GM12878 (cell line): ENCODE measurements around the gene MFAP1. TPM values are rescaled to one million over a fixed set of nuclear protein-coding genes. Genes with fewer than 3 reads are reported as not detected.

Experiments used
- ATAC-seq: fragments of 200-7000 bp; cut with Tn5 transposase; 3 replicates; pipeline ENCODE4 v1.9.1; 2020; ENCODE audit warnings: mild to moderate bottlenecking, moderate library complexity
- BruUV-seq: library from RNA; stranded (reverse); fragments of 400-500 nt; replicated peaks from 2 replicates; lab custom pipeline; 2021; lab: Mats Ljungman, UMichigan
- CTCF ChIA-PET: fragments of 300-600 bp; sonication (Branson Sonifier 250); formaldehyde crosslinking; extraction: SDS; loops from one replicate; lab custom pipeline; 2021; ENCODE audit warnings: inconsistent platforms; lab: Yijun Ruan, JAX
- POLR2A ChIA-PET: fragments of 350-600 bp; formaldehyde crosslinking; extraction: SDS; loops from one replicate; lab custom pipeline; 2021; ENCODE audit warnings: inconsistent platforms; lab: Charles Lee
- RAD21 ChIA-PET: fragments of 300-600 bp; sonication (Branson Sonifier 250); formaldehyde crosslinking; loops from one replicate; lab custom pipeline; 2023; ENCODE audit warnings: antibody characterized with exemption; ENCODE audit not compliant: unreplicated experiment; lab: Charles Lee
- SMC1A ChIA-PET: fragments of 300-600 bp; sonication (Branson Sonifier 250); formaldehyde crosslinking; loops from one replicate; lab custom pipeline; 2023; ENCODE audit not compliant: unreplicated experiment, uncharacterized antibody; lab: Charles Lee
- DNase-seq: peaks from one replicate; pipeline ENCODE4 v3.0.0-alpha.2; 2011; ENCODE audit warnings: low read depth, low spot score
- FAIRE-seq: peaks from 3 replicates; lab custom pipeline; 2011; peaks lifted over from hg19 to GRCh38; lab: Jason Lieb, UNC
- H2AFZ ChIP-seq: 2 replicates; pipeline ENCODE4 v1.6.0; 2011; ENCODE audit warnings: low read depth, low read length, control low read depth; ENCODE audit not compliant: control insufficient read depth
- H3K27ac ChIP-seq: 2 replicates; pipeline ENCODE4 v1.5.1; 2011; ENCODE audit warnings: control low read depth; ENCODE audit not compliant: control insufficient read depth, insufficient read depth
- H3K27me3 ChIP-seq, 2 experiments: replicated peaks in 1 of 2; 2 replicates each; pipeline versions ENCODE4 v1.6.0 to v1.6.1; 2011; ENCODE audit warnings: low read length in 1 of 2; ENCODE audit not compliant: control insufficient read depth in 2 of 2, insufficient read depth in 2 of 2
- H3K36me3 ChIP-seq, 2 experiments: 2 replicates each; pipeline ENCODE4 v1.5.1; 2011; ENCODE audit warnings: low read length in 1 of 2; ENCODE audit not compliant: control insufficient read depth in 2 of 2, insufficient read depth in 2 of 2
- H3K4me1 ChIP-seq: 2 replicates; pipeline ENCODE4 v1.6.1; 2011; ENCODE audit warnings: mild to moderate bottlenecking, low read length, moderate library complexity, mixed read lengths; ENCODE audit not compliant: control insufficient read depth, insufficient read depth
- H3K4me2 ChIP-seq: 2 replicates; pipeline ENCODE4 v1.6.0; 2011; ENCODE audit warnings: control low read depth; ENCODE audit not compliant: control insufficient read depth, insufficient read depth
- H3K4me3 ChIP-seq: fragments of 200-600 bp; sonication (generic); 2 replicates; pipeline ENCODE4 v1.5.1; 2016
- H3K79me2 ChIP-seq: 2 replicates; pipeline ENCODE4 v1.6.0; 2011; ENCODE audit warnings: low read length; ENCODE audit not compliant: control insufficient read depth, insufficient read depth
- H3K9ac ChIP-seq: 2 replicates; pipeline ENCODE4 v1.8.0; 2011; ENCODE audit warnings: low read length, control low read depth, mixed read lengths; ENCODE audit not compliant: control insufficient read depth, insufficient read depth
- H3K9me3 ChIP-seq: replicated peaks from 3 replicates; pipeline ENCODE4 v1.5.1; 2011; ENCODE audit warnings: mild to moderate bottlenecking, low read length; ENCODE audit not compliant: control insufficient read depth, insufficient read depth
- H4K20me1 ChIP-seq: 2 replicates; pipeline ENCODE4 v1.6.0; 2011; ENCODE audit not compliant: control insufficient read depth, insufficient read depth
- MYC ChIP-seq: IDR thresholded peaks from 2 replicates; pipeline ENCODE4 v1.6.1; 2011; ENCODE audit warnings: mild to moderate bottlenecking, low read length, moderate library complexity, inconsistent platforms; ENCODE audit not compliant: insufficient read depth, insufficient replicate concordance, insufficient read length, severe bottlenecking
- NKRF ChIP-seq: fragments of 450-650 bp; conservative IDR thresholded peaks from 2 replicates; pipeline ENCODE4 v1.6.1; 2017; ENCODE audit warnings: mild to moderate bottlenecking, moderate library complexity
- POLR2AphosphoS5 ChIP-seq: IDR thresholded peaks from 2 replicates; pipeline ENCODE4 v1.6.1; 2011; ENCODE audit warnings: mild to moderate bottlenecking, low read length, inconsistent platforms
- SMC3 ChIP-seq: IDR thresholded peaks from 2 replicates; pipeline ENCODE4 v1.6.1; 2011; ENCODE audit warnings: low read length, improper control_type of control experiment, borderline replicate concordance
- SP1 ChIP-seq: IDR thresholded peaks from one replicate; pipeline ENCODE4 v1.6.1; 2011; ENCODE audit warnings: low read depth, low read length
- USF1 ChIP-seq: IDR thresholded peaks from 2 replicates; pipeline ENCODE4 v1.6.1; 2011; ENCODE audit warnings: borderline replicate concordance, low read depth, mild to moderate bottlenecking, moderate library complexity, mixed read lengths, low read length; ENCODE audit not compliant: insufficient read depth; ENCODE audit errors: extremely low read length
- WGBS: methylation state at CpG from one replicate; pipeline ENCODE4 v1.1.6; 2016; ENCODE audit warnings: low lambda C conversion rate; ENCODE audit not compliant: insufficient replicate concordance, insufficient coverage; ENCODE audit errors: missing lambda C conversion rate; 5-methylcytosine and 5-hydroxymethylcytosine counted together
- in situ Hi-C: fragments of 300-500 bp; cut with MboI; formaldehyde crosslinking; loops from 9 replicates; pipeline ENCODE4 v1.14.3; 2018; ENCODE audit warnings: mixed read lengths
- intact Hi-C: fragments of 100-400 bp; cut with micrococcal nuclease; formaldehyde crosslinking; loops from one replicate; pipeline ENCODE4 v1.14.2; 2022; ENCODE audit not compliant: unreplicated experiment
- polyA plus RNA-seq, 11 experiments: library from polyadenylated mRNA; depleted of rRNA in 4 of 11; unstranded in 6 of 11; stranded (reverse) in 5 of 11; fragments of >200 nt; fragmentation: Nextera tagmentation in 4 of 11; fragmentation: Illumina TruSeq in 1 of 11; extraction: Ambion mirVana in 4 of 11; extraction: Trizol in 1 of 11; gene quantifications; 1 replicate in 1 of 11; 2 replicates in 10 of 11; pipeline versions ENCODE4 v1.2.1 to v1.2.3, GENCODE V29; 2011 to 2016; ENCODE audit warnings: inconsistent platforms in 2 of 11, missing spikeins in 2 of 11, low read depth in 1 of 11
- total RNA-seq, 4 experiments: library from RNA; depleted of rRNA in 3 of 4; stranded (reverse); fragments of >200 nt in 3 of 4; fragmentation: Illumina TruSeq in 1 of 4; extraction: Trizol in 1 of 4; gene quantifications; 2 replicates each; pipeline versions ENCODE4 v1.2.1 to v1.2.3, GENCODE V29; 2013 to 2021

The MFAP1 gene
- total and polyA plus RNA-seq, 10 of the 15 experiments (the other 5 are each of a cell fraction or from before 2014, with no cell fraction given), result 24.5 to 67.3 (median 47.4) TPM

GRCh38 chr15:43859546-43859945, 35.1 kb upstream of the MFAP1 start:
- ChIA-PET POLR2A (interaction anchor here (1.2 to 1.4 kb wide), 2 partner anchors 59 to 126 kb away, joined by 3 to 4 read pairs; partner anchors contain the start of genes HYPK and SERINC4), RAD21 (no interaction called here), CTCF (no interaction called here), SMC1A (interaction anchor here (1.0 to 1.4 kb wide), 2 partner anchors 9 to 17 kb away, joined by 3 read pairs; no protein-coding TSS in a partner anchor)
- Histone ChIP-seq H3K27ac (no peak overlapping the region), H3K9me3 (no peaks in the 10 kb centered on the region), H3K4me1 (no peaks in the 10 kb centered on the region), H3K27me3 (no peaks in the 10 kb centered on the region), H3K79me2 (no peaks in the 10 kb centered on the region), H2AFZ (no peak overlapping the region), H3K4me3 (no peak overlapping the region), H4K20me1 (no peaks in the 10 kb centered on the region), H3K9ac (no peak overlapping the region), H3K36me3 (peaks cover 0 to 35% of the 10 kb centered on the region in 2 experiments; a peak in 3 of 4 replicates), H3K4me2 (no peak overlapping the region)
- in situ Hi-C loops, result no loop called here
- ATAC-seq (no peak), FAIRE-seq (no peak), DNase-seq (no peak)
- WGBS, result 78% methylated on average over 4 of the region's 4 CpGs
- intact Hi-C loops, result no loop called here
- no TSS peak for BruUV-seq
- TF ChIP-seq SMC3, result no peak

GRCh38 chr15:43854801-43855200, 30.3 kb upstream of the MFAP1 start:
- H3K4me3 ChIP-seq, result no peak overlapping the region
- in situ Hi-C loops (no loop called here), intact Hi-C loops (no loop called here)
- no TSS peak for BruUV-seq
- DNase-seq, result no peak
- ChIA-PET POLR2A (no interaction called here), SMC1A (no interaction called here), CTCF (no interaction called here), RAD21 (no interaction called here)
- ATAC-seq, result no peak
- no peak overlapping the region for H3K9ac ChIP-seq
- WGBS, result 98% methylated on average over 6 of the region's 6 CpGs
- H3K79me2 ChIP-seq, result no peaks in the 10 kb centered on the region
- no peak overlapping the region for H3K4me2 ChIP-seq
- H3K27me3 ChIP-seq, result no peaks in the 10 kb centered on the region
- H3K27ac ChIP-seq, result no peak overlapping the region
- H3K36me3 ChIP-seq, result peaks cover 2 to 36% of the 10 kb centered on the region in 2 experiments
- H3K4me1 ChIP-seq, result no peaks in the 10 kb centered on the region
- no peak overlapping the region for H2AFZ ChIP-seq
- TF ChIP-seq NKRF (no peak), SP1 (no peak), USF1 (no peak), MYC (no peak), POLR2AphosphoS5 (no peak)
- no peaks in the 10 kb centered on the region for H3K9me3 ChIP-seq
- H4K20me1 ChIP-seq, result no peaks in the 10 kb centered on the region
- FAIRE-seq, result no peak
